ENCODE data around the gene TBC1D14. TPM values are rescaled to one million over a fixed set of nuclear protein-coding genes. Genes with fewer than 3 reads are reported as not detected.
A peak's percentile ranks its signal among the peaks of the same experiment; 100 is the strongest.

TBC1D14 gene
- total RNA-seq, 2 experiments from 2014 or later: 38.4 to 44.1 TPM

DNA sequence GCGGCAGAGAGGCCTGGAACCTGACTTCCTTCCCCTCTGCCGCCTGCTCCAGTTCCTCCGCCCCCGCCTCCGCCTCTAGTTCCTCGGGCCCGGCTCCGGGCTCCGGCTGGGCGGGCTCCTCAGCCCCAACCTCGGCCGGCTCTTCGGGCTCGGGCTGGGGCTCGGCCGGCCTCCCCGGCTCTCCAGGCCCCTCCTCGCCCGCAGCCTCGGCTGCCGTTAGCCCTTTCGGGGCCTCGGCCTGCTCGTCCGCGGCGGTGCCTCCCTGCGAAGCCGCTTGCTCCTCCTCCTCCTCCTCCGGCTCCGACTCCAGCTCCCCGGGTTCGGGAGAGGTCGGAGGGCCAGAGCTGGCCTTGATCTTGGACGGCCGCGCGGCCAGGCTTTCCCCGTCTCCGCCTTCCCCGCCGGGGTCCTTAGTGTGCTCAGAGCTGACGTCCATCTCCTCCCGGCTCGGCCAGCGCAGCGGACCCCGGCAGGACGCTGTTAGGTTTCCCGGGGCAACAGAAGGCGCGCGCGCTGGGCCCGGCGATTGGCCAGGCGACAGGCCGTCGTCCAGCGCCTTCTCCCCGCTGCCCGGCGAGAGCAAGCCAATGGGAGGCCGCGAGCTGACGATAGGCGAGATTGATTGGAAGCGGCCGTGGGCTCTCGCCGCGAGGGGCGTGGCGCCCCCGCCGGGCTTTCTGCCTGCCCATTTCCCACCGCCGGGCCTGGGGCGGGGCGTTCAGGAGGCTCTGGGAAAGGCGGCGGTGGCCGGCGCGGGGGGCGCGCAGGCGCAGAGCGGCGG, 133.1 kb downstream of the TBC1D14 start:
- Histone ChIP-seq H3K9me3 (ENCODE audit: low read length) (no peaks in the 10 kb centered on the region), H3K4me1 (ENCODE audit: insufficient read depth, low read length, poor library complexity, severe bottlenecking) (peaks cover 37% of the 10 kb centered on the region), H4K20me1 (ENCODE audit: insufficient read depth, low read length) (peaks cover 19% of the 10 kb centered on the region; the same call in 1 of the 2 replicates), H2AFZ (ENCODE audit: low read length) (peak overlapping the region; percentile 86), H3K79me2 (ENCODE audit: insufficient read depth, low read depth, low read length) (peaks cover 21% of the 10 kb centered on the region; the same call in 1 of the 2 replicates), H3K4me3 (ENCODE audit: low read depth, low read length, poor library complexity, severe bottlenecking) (peak overlapping the region; percentile 69), H3K27ac (ENCODE audit: low read depth, low read length, poor library complexity, severe bottlenecking) (no peak overlapping the region), H3K9me2 (ENCODE audit: insufficient read depth, low read length) (no peaks in the 10 kb centered on the region), H3K36me3 (ENCODE audit: insufficient read depth, low read length) (no peaks in the 10 kb centered on the region), H3K4me2 (ENCODE audit: low read length) (peak overlapping the region; percentile 75)
- DNase-seq (ENCODE audit: low spot score): peak; percentile 93
- intact Hi-C loops (cut with micrococcal nuclease; ENCODE audit: unreplicated experiment): loop anchor here (1.0 to 2.0 kb wide), 2 partner anchors 28 to 56 kb away; no protein-coding TSS in a partner anchor
- TF ChIP-seq, protein P1, sequence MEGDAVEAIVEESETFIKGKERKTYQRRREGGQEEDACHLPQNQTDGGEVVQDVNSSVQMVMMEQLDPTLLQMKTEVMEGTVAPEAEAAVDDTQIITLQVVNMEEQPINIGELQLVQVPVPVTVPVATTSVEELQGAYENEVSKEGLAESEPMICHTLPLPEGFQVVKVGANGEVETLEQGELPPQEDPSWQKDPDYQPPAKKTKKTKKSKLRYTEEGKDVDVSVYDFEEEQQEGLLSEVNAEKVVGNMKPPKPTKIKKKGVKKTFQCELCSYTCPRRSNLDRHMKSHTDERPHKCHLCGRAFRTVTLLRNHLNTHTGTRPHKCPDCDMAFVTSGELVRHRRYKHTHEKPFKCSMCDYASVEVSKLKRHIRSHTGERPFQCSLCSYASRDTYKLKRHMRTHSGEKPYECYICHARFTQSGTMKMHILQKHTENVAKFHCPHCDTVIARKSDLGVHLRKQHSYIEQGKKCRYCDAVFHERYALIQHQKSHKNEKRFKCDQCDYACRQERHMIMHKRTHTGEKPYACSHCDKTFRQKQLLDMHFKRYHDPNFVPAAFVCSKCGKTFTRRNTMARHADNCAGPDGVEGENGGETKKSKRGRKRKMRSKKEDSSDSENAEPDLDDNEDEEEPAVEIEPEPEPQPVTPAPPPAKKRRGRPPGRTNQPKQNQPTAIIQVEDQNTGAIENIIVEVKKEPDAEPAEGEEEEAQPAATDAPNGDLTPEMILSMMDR (conservative IDR thresholded peaks at IDR 0.05; ENCODE audit: low read length): peak; percentile 26; the same call in 1 of the 2 replicates
- no peak for TF ChIP-seq EZH2phosphoT487 (IDR thresholded peaks at IDR 0.05; ENCODE audit: borderline replicate concordance, low read depth, low read length)
- CTCF ChIA-PET (ENCODE audit: unreplicated experiment): interaction anchor here (0.5 to 1.2 kb wide), 5 partner anchors 25 to 174 kb away, joined by 3 to 5 read pairs (median 3); no protein-coding TSS in a partner anchor
- POLR2A ChIA-PET: interaction anchor here (1.1 to 1.9 kb wide), 4 partner anchors 15 to 299 kb away, joined by 3 to 7 read pairs (median 5); partner anchors contain the start of gene GRPEL1
- no TSS peak for BruUV-seq (replicated peaks)

DNA sequence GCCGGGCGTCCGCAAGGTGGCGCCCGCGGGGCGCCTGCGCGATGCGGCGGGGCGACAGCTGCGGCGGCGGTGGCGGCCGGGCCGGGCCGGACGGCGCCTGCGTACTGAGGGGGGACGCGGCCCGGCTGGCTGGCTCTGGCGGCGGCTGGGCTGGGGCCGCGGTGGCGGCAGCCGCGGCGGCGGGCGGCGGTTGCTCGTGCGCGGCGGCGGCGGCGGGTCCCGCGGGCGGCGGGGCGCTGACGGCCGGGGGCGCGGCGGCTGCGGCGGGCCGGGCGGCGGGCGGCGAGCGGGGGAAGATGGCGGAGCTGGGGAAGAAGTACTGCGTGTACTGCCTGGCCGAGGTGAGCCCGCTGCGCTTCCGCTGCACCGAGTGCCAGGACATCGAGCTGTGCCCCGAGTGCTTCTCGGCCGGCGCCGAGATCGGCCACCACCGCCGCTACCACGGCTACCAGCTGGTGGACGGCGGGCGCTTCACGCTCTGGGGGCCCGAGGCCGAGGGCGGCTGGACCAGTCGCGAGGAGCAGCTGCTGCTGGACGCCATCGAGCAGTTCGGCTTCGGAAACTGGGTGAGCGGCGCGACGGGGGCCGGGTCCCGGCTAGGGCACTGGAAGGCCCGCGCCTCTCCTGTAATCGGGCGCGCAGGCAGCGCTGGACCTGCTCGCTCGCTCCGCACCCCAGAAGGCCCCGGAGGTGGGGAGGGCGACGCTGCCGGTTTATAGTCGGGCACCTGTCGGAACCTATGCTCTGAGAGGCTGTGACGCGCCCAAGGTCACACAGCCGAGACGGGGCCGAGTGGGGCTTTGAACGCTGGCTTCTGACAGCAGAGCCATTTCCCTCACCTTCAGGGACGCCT, 133.9 kb downstream of the TBC1D14 start, which contains the start of gene TADA2B:
TSS of gene TADA2B (plus strand) at position 89 of the 853 bp plus-strand sequence. CDS start at position 297, 208 bp downstream.
- H2AFZ ChIP-seq (ENCODE audit: low read length): peak within 1 kb of the TSS; percentile 86
- no peak for TF ChIP-seq EZH2phosphoT487 (IDR thresholded peaks at IDR 0.05; ENCODE audit: borderline replicate concordance, low read depth, low read length)
- TF ChIP-seq, protein P1 (conservative IDR thresholded peaks at IDR 0.05; ENCODE audit: low read length): no peak
- H3K79me2 ChIP-seq (ENCODE audit: insufficient read depth, low read depth, low read length): peaks cover 21% of the 10 kb centered on the region; the same call in 1 of the 2 replicates
- intact Hi-C loops (cut with micrococcal nuclease; ENCODE audit: unreplicated experiment): loop anchor here (1.0 to 2.0 kb wide), 3 partner anchors 24 to 57 kb away; no protein-coding TSS in a partner anchor
- ChIA-PET POLR2A (interaction anchor here (0.8 to 1.9 kb wide), 5 partner anchors 14 to 300 kb away, joined by 3 to 7 read pairs (median 4); partner anchors contain the start of gene GRPEL1), CTCF (ENCODE audit: unreplicated experiment) (interaction anchor here (1.1 to 1.2 kb wide), 2 partner anchors 26 to 27 kb away, joined by 3 to 5 read pairs; no protein-coding TSS in a partner anchor)
- no TSS peak for BruUV-seq (replicated peaks)
- peaks cover 37% of the 10 kb centered on the region for H3K4me1 ChIP-seq (ENCODE audit: insufficient read depth, low read length, poor library complexity, severe bottlenecking)
- peaks cover 19% of the 10 kb centered on the region; the same call in 1 of the 2 replicates for H4K20me1 ChIP-seq (ENCODE audit: insufficient read depth, low read length)
- H3K9me2 ChIP-seq (ENCODE audit: insufficient read depth, low read length): no peaks in the 10 kb centered on the region
- peak; percentile 68 for DNase-seq (ENCODE audit: low spot score)
- no peaks in the 10 kb centered on the region for H3K36me3 ChIP-seq (ENCODE audit: insufficient read depth, low read length)
- H3K4me2 ChIP-seq (ENCODE audit: low read length): peak within 1 kb of the TSS; percentile 81
- peak within 1 kb of the TSS; percentile 99 for H3K4me3 ChIP-seq (ENCODE audit: low read depth, low read length, poor library complexity, severe bottlenecking)
- H3K27ac ChIP-seq (ENCODE audit: low read depth, low read length, poor library complexity, severe bottlenecking): peak within 1 kb of the TSS; percentile 55
- H3K9me3 ChIP-seq (ENCODE audit: low read length): no peaks in the 10 kb centered on the region
